Measurements from ENCODE around the gene SLC39A7. TPM values are rescaled to one million over a fixed set of nuclear protein-coding genes. Genes with fewer than 3 reads are reported as not detected.

Gene SLC39A7
- total and polyA plus RNA-seq, 2 donors (not counting 3 experiments of a cell fraction or from before 2014, with no cell fraction given), result 99.8 to 129 TPM

DNA sequence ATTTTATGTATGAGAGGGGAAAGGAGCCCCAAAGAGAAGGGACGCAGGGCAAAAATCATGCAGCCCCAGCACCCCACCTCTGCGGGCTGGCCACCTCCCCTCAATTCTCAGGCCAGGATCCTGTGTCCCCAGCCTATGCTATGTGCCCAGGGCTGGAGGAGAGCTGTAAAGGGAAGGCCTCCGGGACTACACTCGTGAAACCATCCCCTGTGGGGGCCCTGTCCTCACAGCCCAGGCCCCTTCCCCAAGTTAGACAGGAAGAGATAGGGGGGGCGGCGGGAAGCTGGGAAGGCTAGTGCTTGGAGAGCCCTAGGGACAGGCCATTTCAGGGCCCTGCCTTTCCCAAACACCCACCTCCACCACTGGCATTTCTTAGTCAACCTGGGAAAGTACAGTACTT is 7.0 kb upstream of the SLC39A7 start:
- Histone ChIP-seq H3K4me3 (replicated peaks in 1 of 3; ENCODE audit: insufficient read depth in 1 of 3, low read depth in 1 of 3, low read length in 3 of 3) (no peak overlapping the region), H3K4me2 (ENCODE audit: insufficient read depth, low read length) (no peak overlapping the region), H3K9ac (replicated peaks; ENCODE audit: extremely low read depth, insufficient read depth, low read length) (no peak overlapping the region), H3K27ac (ENCODE audit: insufficient read depth, low read depth, low read length) (no peak overlapping the region), H2AFZ (ENCODE audit: low read depth, low read length) (no peak overlapping the region), H3K36me3 (ENCODE audit: control insufficient read depth in 2 of 2, extremely low read depth in 1 of 2, insufficient read depth in 2 of 2, low read length in 2 of 2) (peaks cover 0 to 30% of the 10 kb centered on the region in 2 experiments), H3K27me3 (ENCODE audit: control insufficient read depth in 2 of 2, insufficient read depth in 2 of 2, low read length in 2 of 2) (peaks cover 21% of the 10 kb centered on the region in 2 experiments), H3K79me2 (ENCODE audit: control insufficient read depth, insufficient read depth, low read length) (peaks cover 2% of the 10 kb centered on the region), H3K9me3 (replicated peaks; ENCODE audit: control insufficient read depth, insufficient read depth, low read length) (no peaks in the 10 kb centered on the region), H3K4me1 (ENCODE audit: control insufficient read depth, extremely low read depth, insufficient read depth, low read length) (peaks cover 6% of the 10 kb centered on the region), H3K9me1 (replicated peaks; ENCODE audit: control insufficient read depth, extremely low read depth, insufficient read depth, low read length) (no peaks in the 10 kb centered on the region), H4K20me1 (replicated peaks; ENCODE audit: control insufficient read depth, extremely low read depth, insufficient read depth, low read length) (no peaks in the 10 kb centered on the region)
- intact Hi-C loops (cut with micrococcal nuclease) (no loop called here), dilution Hi-C loops (cut with MboI; ENCODE audit: extremely low pct_ligation_motif_present, low sequenced_read_pairs) (no loop called here)
- no peak for FAIRE-seq
- POLR2A ChIA-PET, result no interaction called here
- BruUV-seq (replicated peaks), result no TSS peak
- TF ChIP-seq FOS (IDR thresholded peaks at IDR 0.05; ENCODE audit: borderline replicate concordance, insufficient read depth, low read length) (no peak), EZH2 (IDR thresholded peaks at IDR 0.05; ENCODE audit: borderline replicate concordance, low read depth, low read length, severe bottlenecking) (no peak), POLR2A (IDR thresholded peaks at IDR 0.05; ENCODE audit: low read depth, low read length) (no peak), MYC (IDR thresholded peaks at IDR 0.05; ENCODE audit: low read depth, low read length) (no peak), GATA2 (IDR thresholded peaks at IDR 0.05; ENCODE audit: insufficient read depth, insufficient read length, low read depth, low read length) (no peak), JUN (IDR thresholded peaks at IDR 0.05; ENCODE audit: borderline replicate concordance, insufficient read depth, insufficient read length, low read depth) (no peak), POLR2AphosphoS5 (IDR thresholded peaks at IDR 0.05; ENCODE audit: insufficient read depth, low read depth, low read length) (no peak)
- TF ChIP-seq, protein P1, sequence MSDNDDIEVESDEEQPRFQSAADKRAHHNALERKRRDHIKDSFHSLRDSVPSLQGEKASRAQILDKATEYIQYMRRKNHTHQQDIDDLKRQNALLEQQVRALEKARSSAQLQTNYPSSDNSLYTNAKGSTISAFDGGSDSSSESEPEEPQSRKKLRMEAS (IDR thresholded peaks at IDR 0.05; ENCODE audit: insufficient read depth, insufficient read length), result no peak
- TF ChIP-seq, protein P2, sequence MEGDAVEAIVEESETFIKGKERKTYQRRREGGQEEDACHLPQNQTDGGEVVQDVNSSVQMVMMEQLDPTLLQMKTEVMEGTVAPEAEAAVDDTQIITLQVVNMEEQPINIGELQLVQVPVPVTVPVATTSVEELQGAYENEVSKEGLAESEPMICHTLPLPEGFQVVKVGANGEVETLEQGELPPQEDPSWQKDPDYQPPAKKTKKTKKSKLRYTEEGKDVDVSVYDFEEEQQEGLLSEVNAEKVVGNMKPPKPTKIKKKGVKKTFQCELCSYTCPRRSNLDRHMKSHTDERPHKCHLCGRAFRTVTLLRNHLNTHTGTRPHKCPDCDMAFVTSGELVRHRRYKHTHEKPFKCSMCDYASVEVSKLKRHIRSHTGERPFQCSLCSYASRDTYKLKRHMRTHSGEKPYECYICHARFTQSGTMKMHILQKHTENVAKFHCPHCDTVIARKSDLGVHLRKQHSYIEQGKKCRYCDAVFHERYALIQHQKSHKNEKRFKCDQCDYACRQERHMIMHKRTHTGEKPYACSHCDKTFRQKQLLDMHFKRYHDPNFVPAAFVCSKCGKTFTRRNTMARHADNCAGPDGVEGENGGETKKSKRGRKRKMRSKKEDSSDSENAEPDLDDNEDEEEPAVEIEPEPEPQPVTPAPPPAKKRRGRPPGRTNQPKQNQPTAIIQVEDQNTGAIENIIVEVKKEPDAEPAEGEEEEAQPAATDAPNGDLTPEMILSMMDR (IDR thresholded peaks at IDR 0.05; ENCODE audit: extremely low read depth in 1 of 2, insufficient read depth in 1 of 2, low read depth in 1 of 2, low read length in 2 of 2), result no peak
- CTCF ChIA-PET, result interaction anchor here (1.2 kb wide), 1 partner anchor 54 kb away, joined by 4 read pairs; no protein-coding TSS in a partner anchor
- DNase-seq (ENCODE audit: low read depth, low spot score), result no peak

Measured in endothelial cell of umbilical vein (primary cell).